ENCODE results near the gene UROS.

The UROS gene

DNA sequence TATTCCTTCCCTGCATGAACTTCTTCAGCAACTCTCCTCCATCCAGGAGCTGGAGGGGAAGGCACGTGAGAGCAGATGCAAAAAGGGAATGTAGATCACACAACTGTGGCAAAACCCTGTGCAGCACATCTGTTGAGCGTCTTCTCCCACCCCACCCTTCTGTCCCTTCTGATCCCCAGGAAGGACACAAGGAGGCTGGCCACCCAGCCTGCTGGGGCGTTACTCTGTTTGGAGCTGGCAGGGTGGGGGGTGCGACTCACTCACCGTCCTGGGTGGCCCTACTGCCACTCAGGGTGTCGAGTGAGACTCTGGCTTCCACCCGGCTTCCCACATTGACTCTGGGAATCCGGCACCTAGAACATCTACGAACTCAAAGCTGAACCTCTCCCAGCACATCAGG is 37.3 kb downstream of the UROS start:
- TF ChIP-seq, protein P1, sequence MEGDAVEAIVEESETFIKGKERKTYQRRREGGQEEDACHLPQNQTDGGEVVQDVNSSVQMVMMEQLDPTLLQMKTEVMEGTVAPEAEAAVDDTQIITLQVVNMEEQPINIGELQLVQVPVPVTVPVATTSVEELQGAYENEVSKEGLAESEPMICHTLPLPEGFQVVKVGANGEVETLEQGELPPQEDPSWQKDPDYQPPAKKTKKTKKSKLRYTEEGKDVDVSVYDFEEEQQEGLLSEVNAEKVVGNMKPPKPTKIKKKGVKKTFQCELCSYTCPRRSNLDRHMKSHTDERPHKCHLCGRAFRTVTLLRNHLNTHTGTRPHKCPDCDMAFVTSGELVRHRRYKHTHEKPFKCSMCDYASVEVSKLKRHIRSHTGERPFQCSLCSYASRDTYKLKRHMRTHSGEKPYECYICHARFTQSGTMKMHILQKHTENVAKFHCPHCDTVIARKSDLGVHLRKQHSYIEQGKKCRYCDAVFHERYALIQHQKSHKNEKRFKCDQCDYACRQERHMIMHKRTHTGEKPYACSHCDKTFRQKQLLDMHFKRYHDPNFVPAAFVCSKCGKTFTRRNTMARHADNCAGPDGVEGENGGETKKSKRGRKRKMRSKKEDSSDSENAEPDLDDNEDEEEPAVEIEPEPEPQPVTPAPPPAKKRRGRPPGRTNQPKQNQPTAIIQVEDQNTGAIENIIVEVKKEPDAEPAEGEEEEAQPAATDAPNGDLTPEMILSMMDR (IDR thresholded peaks at IDR 0.05; ENCODE audit: borderline replicate concordance, control extremely low read depth, extremely low read depth, insufficient read depth, missing control alignments) = no peak
- in situ Hi-C loops (cut with MboI; ENCODE audit: low sequenced_read_pairs, unreplicated experiment) = no loop called here
- DNase-seq (ENCODE audit: low spot score) = no peak

- TF ChIP-seq, protein P1 (IDR thresholded peaks at IDR 0.05; ENCODE audit: borderline replicate concordance, control extremely low read depth, extremely low read depth, insufficient read depth, missing control alignments) = no peak
- in situ Hi-C loops (cut with MboI; ENCODE audit: low sequenced_read_pairs, unreplicated experiment) = no loop called here
- DNase-seq (ENCODE audit: low spot score) = peak; percentile 60
Measured at GRCh38 chr10:125783957-125784356, 39.1 kb downstream of the UROS start.

- TF ChIP-seq, protein P1 (IDR thresholded peaks at IDR 0.05; ENCODE audit: borderline replicate concordance, control extremely low read depth, extremely low read depth, insufficient read depth, missing control alignments) = no peak
- in situ Hi-C loops (cut with MboI; ENCODE audit: low sequenced_read_pairs, unreplicated experiment) = no loop called here
- DNase-seq (ENCODE audit: low spot score) = no peak
Measured at GRCh38 chr10:125783408-125783807, 39.6 kb downstream of the UROS start.

DNA sequence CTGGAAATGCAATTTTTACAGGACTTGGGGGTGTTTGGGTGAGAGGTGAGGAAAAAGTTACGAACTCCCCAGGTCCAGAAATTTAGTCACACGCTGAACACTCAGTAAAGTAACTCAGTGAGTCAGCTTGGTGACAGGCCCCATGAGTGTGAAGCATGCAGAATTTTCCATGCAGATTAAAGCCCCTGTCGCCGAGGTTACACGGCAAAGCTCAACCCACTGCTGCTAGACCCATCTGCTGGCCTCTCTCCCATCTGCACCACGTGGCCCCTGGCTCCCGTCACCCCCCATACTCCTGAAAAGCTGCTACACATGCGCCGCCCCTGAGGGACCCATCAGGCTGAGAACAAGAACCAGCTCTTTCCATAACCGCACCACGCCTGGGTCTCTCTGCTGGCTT is 40.4 kb downstream of the UROS start:
- in situ Hi-C loops (cut with MboI; ENCODE audit: low sequenced_read_pairs, unreplicated experiment) = no loop called here
- DNase-seq (ENCODE audit: low spot score) = no peak
- TF ChIP-seq, protein P1 (IDR thresholded peaks at IDR 0.05; ENCODE audit: borderline replicate concordance, control extremely low read depth, extremely low read depth, insufficient read depth, missing control alignments) = no peak

GRCh38 chr10:125782054-125782453 is 41.0 kb downstream of the UROS start:
- in situ Hi-C loops (cut with MboI; ENCODE audit: low sequenced_read_pairs, unreplicated experiment) = no loop called here
- TF ChIP-seq, protein P1 (IDR thresholded peaks at IDR 0.05; ENCODE audit: borderline replicate concordance, control extremely low read depth, extremely low read depth, insufficient read depth, missing control alignments) = no peak
- no peak for DNase-seq (ENCODE audit: low spot score)

DNA sequence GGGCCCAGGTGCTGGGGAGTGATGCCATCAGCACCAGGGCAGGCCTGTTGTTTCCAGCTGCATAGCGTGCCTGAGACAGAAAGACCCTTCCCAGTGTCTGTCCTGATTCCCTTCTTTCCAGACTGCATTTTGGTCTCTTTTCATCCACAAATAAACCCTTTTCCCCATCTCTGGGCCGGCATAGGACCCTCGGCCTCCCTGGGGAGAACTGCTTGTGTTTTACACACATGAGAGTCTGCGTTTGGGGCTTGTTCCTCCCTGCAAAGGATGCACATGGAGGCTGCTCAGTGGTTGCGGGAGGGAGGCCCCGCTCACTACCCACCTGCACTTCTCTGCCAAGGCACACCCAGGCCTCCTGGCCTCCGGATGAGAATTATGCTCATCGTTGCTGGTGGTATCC is 41.7 kb downstream of the UROS start:
- TF ChIP-seq, protein P1 (IDR thresholded peaks at IDR 0.05; ENCODE audit: borderline replicate concordance, control extremely low read depth, extremely low read depth, insufficient read depth, missing control alignments) = no peak
- no peak for DNase-seq (ENCODE audit: low spot score)
- in situ Hi-C loops (cut with MboI; ENCODE audit: low sequenced_read_pairs, unreplicated experiment) = no loop called here
